Tongue (tissue), 2 donors: ENCODE measurements around the gene INF2. TPM values are rescaled to one million over a fixed set of nuclear protein-coding genes. Genes with fewer than 3 reads are reported as not detected.
A peak's percentile ranks its signal among the peaks of the same experiment; 100 is the strongest.
"Not testable (repeated sequence)": the region's sequence is repeated elsewhere in the genome, so short reads cannot be mapped to it uniquely, and the experiment has no call there.

ENCODE experiments used
- DNase-seq: peaks from one replicate; pipeline ENCODE4 v3.0.0-alpha.2; 2015
- total RNA-seq: library from RNA; depleted of rRNA; stranded (reverse); fragments of >200 nt; gene quantifications from one replicate; pipeline ENCODE4 v1.2.3, GENCODE V29; 2014

The INF2 gene
- total RNA-seq, 1 donor from 2014 or later = 39.3 TPM

DNA sequence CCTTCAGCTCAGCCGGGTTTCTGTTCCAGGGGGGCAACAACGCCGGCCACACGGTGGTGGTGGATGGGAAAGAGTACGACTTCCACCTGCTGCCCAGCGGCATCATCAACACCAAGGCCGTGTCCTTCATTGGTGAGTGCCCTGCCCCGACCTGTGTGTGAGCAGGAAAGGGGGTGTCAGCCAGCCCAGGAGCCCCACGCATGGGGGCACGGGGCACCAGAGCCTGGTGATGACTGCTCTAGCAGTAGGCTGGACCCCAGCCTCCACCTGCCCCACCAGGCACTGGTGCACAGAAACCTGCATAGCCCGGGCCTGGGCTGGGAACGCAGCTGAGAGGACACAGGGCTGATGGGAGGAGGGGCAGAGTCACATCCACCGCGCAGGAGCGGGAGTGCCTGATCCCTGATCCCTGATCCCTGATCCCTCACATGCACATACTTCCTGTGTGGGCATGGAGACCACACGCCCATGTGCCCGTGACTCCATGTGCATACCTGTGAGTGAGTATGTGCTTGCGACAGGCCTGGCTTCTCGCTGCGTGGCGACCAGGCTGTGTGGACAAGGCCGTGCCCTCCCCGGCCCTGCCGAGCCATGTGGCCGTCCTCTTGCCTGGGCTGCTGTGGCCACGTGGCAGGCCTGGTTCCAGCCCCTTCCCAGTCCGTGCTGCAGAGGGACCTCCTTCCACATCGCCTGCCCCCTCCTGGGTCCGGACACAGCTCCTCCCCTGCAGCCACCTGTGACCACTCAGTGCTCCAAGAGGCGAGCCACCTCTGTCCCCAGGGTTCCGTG is 45.8 kb downstream of the INF2 start:
- no peak for DNase-seq

DNA sequence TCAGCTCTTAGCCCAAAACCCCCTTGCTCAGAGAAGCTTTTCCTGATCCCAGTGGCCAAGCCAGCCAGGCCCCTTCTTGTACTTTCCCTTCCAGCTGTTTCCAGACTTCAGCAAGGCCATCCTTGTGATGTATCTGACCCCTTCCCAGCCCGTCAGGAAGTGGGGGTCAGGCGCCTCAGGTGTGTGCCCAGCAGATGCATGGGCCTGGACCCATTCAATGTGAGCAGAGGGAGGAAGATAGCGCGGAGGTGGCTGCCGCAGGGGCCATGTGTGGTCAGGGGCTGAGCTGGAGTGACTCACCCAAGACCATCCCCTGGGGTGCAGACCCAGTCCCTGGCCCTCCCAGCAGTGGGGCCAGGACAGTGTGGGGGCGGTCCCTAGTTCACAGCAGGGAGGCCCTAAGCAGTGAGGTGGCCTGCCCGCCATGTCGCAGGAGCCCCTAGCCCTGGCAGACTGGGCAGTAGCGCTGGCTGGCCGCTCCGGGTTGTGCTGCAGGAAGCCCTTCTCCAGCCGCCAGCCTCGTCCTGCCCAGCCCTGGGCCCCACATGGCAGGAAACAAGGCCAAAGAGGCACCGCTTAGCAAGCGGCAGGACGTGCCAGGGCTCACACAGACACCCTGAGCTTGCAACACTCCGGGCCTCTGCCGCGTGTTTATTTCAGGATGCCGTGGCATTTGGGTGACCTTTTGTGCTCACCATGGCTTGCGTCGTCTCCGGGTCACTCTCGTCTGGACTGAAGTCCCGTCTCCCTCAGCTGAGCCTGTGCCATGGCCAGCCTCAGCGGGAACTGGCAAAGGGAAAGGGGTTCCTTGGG is 46.6 kb downstream of the INF2 start:
- peak; percentile 68 for DNase-seq

DNA sequence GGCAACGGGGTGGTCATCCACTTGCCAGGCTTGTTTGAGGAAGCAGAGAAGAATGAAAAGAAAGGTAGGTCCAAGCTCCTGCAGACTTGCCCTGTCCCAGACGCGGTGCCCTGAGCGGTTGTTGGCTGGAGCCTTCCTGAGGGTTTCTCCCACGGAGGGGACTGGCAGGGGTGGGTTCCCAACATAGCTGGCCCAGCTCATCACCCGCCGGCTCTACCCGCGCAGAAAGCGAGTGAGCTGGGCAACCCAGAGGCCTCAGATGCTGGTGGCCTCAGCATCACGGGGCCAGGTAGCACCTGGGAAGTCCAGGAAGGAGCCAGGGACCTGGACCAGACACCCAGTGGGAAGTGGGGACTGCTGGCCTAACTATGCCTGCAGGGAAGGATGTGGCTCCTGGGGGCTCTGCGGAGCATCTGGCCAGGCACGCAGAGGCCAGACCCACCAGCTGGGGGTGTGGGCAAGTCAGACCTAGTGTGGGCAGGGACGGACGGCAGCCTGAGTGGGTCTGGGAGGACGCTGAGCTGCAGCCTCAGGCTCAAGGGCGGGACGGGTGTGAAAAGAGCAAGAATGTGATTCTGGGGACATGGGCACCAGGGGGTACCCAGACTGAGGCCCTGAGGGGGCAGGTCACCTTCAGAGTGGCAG is 49.1 kb downstream of the INF2 start:
- no peak for DNase-seq

DNA sequence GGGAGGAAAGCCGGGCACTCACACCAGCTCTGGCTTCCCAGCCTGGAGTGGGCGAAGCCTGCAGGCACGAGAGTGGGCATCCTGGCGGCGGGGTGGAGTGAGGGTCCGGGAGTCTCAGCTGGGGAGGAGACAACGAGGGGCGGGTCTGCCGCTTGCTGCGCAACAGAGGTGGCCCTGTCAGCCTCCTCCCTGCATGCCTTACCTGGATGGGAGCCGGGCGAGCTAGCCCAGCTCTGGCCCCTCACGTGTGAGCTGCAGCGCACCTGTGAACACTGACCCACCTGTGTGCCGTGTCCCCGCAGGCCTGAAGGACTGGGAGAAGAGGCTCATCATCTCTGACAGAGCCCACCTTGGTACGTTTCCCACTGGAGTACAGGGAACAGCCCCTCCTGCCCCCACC is 49.6 kb downstream of the INF2 start:
- no peak for DNase-seq

DNA sequence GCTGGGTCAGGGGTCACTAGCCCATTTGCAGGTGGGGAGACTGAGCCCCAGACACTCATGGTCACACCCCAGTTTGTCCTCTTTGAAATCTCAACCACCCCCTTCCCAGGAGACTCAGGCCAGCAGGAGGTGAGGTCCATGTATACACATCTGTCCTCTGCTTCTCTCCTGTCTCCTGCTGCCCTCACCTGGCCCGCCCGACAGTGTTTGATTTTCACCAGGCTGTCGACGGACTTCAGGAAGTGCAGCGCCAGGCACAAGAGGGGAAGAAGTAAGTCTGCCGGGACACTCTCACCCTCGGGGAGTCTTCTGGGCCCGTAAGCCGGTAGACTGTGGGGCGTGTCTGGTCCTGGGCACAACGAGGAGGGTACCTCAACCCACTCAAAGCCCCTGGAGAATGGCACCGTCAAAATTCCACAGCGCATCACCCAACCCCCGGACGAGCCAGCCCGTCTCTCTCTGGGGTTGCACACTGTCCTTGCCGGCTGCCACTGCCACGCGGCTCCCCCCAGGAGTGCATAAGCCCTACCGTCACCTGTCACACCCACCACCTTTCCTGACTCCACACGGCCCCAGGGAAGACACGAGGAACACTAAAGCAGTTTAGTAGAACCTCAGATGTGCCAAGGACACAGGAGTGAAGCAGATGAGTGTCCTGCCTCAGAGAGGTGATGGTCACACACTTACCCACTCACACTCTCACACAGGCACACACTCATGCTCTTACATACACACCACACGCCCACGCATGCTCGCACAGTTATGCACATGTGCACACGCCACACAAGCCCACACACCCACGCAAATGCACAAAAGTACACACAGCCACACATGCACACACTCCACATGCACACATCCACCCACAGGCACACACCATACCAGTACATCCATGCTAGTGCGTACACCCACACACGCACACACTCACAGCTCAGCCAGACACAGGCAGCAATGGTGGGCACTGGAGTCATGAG is 50.4 kb downstream of the INF2 start:
- no peak for DNase-seq

DNA sequence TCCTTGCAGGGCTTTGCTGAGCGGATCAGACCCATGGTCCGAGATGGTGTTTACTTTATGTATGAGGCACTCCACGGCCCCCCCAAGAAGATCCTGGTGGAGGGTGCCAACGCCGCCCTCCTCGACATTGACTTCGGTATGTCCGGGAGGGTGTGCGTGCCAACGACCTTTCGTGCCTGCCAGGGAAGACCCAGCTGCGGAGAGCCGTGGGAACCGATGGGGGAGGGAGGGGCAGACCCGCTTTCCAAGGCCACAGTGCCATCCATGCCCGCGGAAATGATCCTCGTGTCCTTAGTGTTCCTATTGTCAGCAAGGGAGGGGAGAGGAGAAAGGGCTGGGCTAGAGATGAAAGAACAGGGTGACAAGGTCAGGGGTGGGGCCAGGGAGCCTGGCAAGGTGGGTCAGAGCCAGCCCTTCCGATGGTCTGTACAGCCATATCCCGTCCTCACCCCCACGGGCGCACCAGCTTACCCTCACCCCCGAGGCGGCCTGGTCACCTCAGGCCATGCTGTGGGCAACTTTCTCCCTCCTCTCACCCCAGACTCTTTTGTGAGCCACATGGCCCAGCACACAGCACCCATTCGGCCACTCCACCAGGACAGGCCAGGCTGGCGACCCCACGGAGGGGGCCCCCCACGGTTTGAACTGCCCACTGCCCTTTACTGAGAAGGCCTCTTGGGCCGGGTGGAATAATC is 51.8 kb downstream of the INF2 start:
- no peak for DNase-seq

DNA sequence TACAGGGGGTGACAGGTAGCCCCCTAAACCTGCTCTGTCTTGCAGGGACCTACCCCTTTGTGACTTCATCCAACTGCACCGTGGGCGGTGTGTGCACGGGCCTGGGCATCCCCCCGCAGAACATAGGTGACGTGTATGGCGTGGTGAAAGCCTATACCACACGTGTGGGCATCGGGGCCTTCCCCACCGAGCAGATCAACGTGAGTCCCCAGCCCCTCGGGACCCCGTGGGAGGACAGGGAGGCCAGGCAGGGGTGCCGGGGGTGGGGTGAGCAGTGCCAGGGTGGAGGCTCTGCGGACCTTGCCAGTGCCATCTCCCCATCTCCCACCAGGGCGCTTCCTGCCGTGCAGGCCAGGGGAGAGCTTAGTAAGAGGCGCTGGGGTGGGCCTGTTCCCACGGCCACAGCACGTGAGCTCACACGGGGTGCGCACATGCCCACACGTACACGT is 52.4 kb downstream of the INF2 start:
- no peak for DNase-seq

DNA sequence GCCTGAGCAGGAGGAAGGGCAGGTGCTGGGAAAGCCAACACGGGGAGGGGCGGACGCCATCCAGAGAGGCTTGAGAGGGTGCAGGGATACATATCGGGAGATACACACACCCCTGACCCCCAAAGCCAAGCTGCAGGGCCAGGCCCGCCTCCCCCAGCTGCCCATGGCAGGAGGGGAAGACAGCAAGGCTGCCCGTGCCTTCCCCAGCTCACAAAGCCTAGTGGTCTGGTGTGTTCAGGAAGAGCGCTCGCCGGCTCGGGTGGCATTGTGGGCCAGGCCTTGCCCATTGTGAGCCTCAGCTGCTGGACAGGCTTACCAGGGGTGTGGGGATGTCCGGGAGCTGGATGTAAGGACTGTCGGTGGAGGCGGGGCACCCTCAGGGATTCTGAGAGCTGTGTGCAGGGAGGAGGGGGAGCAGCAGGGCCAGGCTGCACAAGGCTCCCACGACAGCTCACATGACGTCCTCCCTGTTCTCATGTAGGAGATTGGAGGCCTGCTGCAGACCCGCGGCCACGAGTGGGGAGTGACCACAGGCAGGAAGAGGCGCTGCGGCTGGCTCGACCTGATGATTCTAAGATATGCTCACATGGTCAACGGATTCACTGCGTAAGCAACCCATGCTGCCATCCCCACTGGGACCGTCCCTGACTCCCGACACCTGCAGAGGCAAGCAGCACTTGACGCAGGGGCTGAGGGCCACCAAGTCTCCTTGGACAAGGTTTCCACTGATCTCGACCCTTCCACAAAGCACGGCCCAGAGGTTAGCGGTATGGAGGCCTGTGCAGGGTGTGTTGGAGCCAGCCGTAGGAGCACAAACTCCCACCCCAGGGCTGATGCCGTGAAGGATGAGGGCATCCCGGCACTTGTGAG is 53.4 kb downstream of the INF2 start:
- DNase-seq = no peak

DNA sequence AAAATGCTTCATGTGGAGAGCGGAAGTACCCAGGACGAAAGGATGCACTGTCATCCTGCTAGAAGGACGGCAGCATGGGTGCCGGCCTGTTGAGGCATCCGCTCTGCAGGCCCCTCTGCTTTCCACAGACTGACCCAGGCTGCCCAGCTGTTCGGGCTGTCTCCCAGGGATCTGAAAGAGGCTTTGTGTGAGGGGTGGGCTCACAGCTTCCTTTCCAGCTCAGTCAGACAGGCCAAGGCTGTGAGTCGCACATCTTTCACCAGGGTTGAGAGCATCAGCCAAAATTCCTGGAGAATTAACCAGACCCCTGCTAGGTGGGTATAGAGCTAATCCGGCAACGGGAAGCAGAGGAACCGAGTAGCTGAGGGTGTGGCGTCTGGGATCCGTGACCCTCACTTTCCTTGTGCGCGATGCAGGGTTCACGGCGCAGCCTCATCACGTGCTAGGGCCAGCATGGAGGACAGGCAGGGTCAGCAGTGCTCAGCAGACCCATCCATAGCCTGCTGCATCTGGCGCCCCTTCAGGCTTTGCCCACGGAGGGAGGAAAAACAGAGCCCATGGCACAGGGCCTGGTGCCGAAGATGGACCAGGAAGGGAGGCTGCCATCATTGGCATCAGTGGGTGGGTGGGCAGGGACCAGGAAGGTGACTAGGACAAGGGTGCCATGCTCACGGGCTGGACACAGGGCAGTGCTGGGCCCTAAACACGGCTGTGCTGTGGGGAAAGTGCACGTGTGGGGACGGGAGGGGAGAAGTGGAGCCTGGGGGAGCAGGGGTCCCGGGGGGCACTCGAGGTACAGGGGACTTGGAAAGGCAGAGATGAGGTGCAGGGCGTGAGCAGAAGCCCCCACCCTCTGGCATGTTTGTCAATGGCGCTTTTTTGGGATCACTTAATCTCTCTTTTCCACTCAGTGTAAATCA is 54.3 kb downstream of the INF2 start:
- no peak for DNase-seq

DNA sequence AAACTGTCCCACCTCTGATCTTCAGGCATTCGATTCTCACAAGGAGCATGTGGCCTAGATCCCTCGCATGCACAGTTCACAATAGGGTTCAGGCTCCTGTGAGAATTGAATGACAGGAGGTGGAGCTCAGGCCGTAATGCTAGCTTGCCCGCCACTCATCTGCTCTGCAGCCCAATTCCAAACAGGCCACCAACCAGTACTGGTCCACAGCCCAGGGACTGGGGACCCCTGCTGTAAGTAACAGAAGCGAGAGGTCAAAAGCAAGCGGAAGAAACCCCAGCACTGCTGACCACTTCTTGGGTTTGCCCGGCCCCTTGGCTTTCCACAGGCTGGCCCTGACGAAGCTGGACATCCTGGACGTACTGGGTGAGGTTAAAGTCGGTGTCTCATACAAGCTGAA is 55.1 kb downstream of the INF2 start:
- no peak for DNase-seq

DNA sequence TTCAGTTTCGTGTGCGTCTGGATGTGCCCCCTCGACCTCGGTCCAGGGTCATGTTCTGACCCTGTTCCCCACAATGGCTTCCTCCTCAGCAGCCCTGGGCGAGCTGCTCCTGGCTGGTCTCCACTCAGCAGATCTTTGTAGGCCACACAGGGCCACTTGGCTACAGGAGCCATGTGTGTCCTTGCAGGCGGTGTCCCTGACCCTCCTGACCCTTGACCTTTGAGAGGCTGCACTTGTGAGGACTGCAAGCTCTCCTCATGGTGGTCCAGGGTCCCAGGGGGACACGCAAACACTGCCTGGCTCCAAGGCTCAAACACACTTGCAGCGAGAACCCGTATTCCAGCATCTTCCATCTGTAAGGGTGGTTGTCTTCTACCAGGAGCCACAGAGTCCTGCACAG is 56.0 kb downstream of the INF2 start:
- no peak for DNase-seq

DNA sequence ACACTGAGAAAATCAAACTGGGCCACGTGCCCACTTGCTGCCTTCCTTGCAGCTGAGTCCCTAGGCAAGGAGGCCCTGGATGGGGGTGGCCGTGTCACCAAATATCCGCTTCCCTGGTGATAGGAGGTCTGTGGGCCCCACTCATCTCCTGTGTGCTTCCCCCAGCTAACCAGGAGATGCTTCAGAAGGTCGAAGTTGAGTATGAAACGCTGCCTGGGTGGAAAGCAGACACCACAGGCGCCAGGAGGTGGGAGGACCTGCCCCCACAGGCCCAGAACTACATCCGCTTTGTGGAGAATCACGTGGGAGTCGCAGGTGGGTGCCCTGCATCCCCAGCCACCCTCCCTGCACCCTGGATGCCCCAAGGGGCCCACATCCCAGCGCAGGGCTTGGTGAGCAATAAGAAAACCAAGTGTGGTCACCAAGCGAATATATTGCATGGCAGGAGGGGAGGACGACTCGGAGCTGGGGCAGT is 56.7 kb downstream of the INF2 start:
- no peak for DNase-seq

DNA sequence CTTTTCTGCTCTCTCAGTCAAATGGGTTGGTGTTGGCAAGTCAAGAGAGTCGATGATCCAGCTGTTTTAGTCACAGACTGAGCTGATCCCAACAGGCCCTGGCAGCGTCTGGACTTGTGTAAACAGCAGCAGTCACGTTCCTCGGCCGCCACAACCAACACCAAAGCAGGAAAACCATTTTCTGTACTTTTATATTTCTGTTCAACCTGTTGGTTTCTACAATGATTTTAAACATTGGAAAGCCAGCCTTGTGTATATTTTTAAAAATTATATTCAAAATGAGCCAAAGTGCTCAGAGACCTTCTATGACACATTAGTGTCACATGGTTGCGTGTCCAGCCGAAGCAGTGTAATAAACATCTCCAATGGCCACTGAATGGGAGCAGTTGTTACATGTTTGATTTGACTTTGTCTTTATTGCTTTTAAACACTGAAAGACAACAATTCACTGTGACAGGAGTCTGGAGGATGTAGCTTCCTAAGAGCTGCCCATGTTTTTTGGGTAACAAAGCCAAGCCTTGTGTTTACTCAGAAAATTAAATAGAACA is 57.6 kb downstream of the INF2 start:
- DNase-seq = peak; percentile 79

DNA sequence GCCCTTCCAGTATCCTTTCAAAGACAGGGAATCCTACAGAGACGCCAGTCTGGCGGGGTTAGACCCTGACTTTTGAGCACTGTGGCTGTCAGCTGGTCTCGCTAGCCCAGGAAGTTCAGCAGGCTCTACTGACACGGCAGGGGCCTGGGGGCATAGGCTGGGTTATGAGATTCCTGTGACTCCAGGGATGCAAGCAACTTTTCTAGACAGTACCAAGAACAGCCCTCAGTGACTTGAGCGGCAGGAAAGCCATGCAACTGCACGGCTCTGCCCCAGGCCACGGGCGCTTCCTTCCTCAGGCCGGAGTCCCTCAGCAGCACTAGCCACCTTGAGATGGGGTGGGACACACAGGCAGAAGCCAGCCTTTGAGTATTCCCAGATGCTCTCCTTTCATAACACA is 58.5 kb downstream of the INF2 start:
- no peak for DNase-seq

DNA sequence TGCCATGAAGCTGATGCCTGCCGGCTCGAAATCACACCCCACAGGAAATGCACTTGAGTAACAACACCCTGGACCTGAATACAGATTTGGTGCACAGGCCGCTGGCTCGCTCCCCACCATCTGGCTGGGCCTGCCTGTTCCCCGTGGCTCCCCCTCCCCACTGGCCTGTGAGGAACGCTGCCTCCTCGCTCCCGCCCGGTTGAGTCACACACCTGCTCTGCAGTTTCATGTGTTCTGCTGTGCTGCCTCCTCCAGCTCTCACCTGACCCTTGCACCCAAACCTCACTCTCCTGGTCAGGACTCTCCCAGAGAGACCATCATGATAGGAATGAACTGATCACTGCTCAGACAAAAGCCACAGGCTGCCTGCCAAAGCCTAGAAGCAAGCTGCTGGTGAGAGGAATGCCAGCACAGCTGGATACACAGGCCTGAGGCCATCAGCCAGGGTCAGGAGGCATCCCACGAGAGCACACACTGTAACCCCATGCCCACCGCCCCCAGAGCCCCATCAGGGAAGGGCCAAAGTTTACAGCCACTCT is 59.8 kb downstream of the INF2 start:
- DNase-seq = peak; percentile 80

DNA sequence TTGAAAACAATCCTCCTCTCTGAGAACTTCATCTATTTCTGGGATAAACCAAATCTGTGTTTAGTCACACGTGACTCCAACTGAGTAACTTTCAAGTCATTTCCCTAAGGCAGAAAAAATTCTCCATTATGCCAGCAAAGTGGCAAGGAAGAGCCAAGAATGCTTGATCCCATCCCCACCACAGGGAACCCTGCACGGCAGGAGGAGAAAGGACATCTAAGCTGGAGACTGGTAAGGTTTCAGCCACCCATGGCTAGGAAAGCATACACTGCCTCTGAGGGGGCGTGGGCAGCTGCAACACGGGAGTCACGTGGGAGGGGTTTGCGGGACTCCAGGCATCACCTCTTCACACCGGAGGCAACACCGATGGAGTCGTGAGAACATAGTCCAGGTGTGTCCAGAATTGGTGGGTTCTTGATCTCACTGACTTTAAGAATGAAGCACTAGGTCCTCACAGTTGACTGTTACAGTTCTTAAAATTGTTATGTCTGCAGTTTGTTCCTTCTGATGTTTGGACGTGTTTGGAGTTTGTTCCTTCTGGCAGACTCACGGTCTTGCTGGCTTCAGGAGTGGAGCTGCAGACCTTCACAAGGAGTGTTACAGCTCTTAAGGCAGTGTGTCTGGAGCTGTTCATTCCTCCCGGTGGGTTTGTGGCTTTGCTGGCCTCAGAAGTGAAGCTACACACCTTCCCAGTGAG is 60.8 kb downstream of the INF2 start:
- DNase-seq = peak; percentile 55

DNA sequence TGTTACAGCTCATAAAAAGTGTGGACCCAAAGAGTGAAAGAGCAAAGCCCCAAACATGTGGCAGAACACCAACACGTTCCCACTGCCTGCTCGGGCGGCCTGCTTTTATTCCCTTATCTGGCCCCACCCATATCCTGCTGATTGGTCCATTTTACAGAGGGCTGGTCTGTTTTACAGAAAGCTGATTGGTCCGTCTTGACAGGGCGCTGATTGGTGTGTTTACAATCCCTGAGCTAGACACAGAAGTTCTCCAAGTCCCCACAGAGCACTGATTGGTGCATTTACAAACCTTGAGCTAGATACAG is 61.3 kb downstream of the INF2 start:
- not testable (repeated sequence) for DNase-seq
